Lower leg skin (tissue), 3 donors: ENCODE results near the gene C4orf50.

Experiments
- CTCF ChIP-seq, 3 donors: fragments of 450-650 bp; IDR thresholded peaks; one replicate each; pipeline ENCODE4 v1.5.1; 2016; ENCODE audit warnings: antibody characterized with exemption in 3 of 3, mild to moderate bottlenecking in 3 of 3, moderate library complexity in 2 of 3
- POLR2A ChIP-seq, 2 donors: fragments of 450-650 bp; IDR thresholded peaks; one replicate each; pipeline ENCODE4 v1.6.1; 2016 to 2017; ENCODE audit warnings: antibody characterized with exemption in 2 of 2, mild to moderate bottlenecking in 1 of 2, moderate library complexity in 1 of 2

- TF ChIP-seq CTCF (IDR thresholded peaks at IDR 0.05) = no peak
- no peak for TF ChIP-seq POLR2A (IDR thresholded peaks at IDR 0.05)
Measured at GRCh38 chr4:6043843-6044242, 25.6 kb upstream of the C4orf50 start.
